ENCODE results near the gene UAP1. TPM values are rescaled to one million over a fixed set of nuclear protein-coding genes. Genes with fewer than 3 reads are reported as not detected.

UAP1 gene
- total RNA-seq, 1 experiment from 2014 or later, result 26.9 TPM

GRCh38 chr1:162639718-162640117 lies 78.2 kb downstream of the UAP1 start:
- H3K14ac ChIP-seq (ENCODE audit: insufficient read depth, low read length), result no peak overlapping the region
- no peak overlapping the region for H4K8ac ChIP-seq (replicated peaks; ENCODE audit: insufficient read length, low read depth, low read length)
- H3K79me2 ChIP-seq (ENCODE audit: insufficient read depth, low read length), result no peaks in the 10 kb centered on the region
- Mint-ChIP-seq H3K4me1 (no peaks in the 10 kb centered on the region), H3K9me3 (no peaks in the 10 kb centered on the region), H3K27ac (no peak overlapping the region), H3K27me3 (ENCODE audit: low read depth) (no peaks in the 10 kb centered on the region), H3K4me3 (no peak overlapping the region), H3K36me3 (ENCODE audit: insufficient read depth in 1 of 3, low read depth in 3 of 3) (no peaks in the 10 kb centered on the region)
- H2BK15ac ChIP-seq (ENCODE audit: low read depth, low read length), result no peak overlapping the region
- H3K23ac ChIP-seq (ENCODE audit: insufficient read length, low read depth, low read length), result no peak overlapping the region
- no peak overlapping the region for H2AK5ac ChIP-seq (ENCODE audit: insufficient read length, low read length)
- H3K79me1 ChIP-seq (ENCODE audit: insufficient read depth, low read depth, low read length, poor library complexity, severe bottlenecking), result no peaks in the 10 kb centered on the region
- no peak overlapping the region for H2BK5ac ChIP-seq (ENCODE audit: insufficient read length, low read length)
- H3K4ac ChIP-seq (ENCODE audit: low read depth, low read length), result no peak overlapping the region
- DNase-seq, result no peak
- WGBS (ENCODE audit: extremely low coverage, insufficient read length, low lambda C conversion rate), result no CpG with 5 or more reads among the region's 7 CpGs
- no peaks in the 10 kb centered on the region for H3K27me3 ChIP-seq (ENCODE audit: insufficient read depth, low read length)
- no peak for TF ChIP-seq CTCF (conservative IDR thresholded peaks at IDR 0.05)
- no peak overlapping the region for H2AFZ ChIP-seq (ENCODE audit: low read length)
- H3K56ac ChIP-seq (ENCODE audit: insufficient read length, low read depth, low read length), result no peak overlapping the region
- H2BK12ac ChIP-seq (ENCODE audit: insufficient read length, low read depth, low read length), result no peak overlapping the region
- no peaks in the 10 kb centered on the region for H3K23me2 ChIP-seq (ENCODE audit: insufficient read length, low read depth, low read length, poor library complexity, severe bottlenecking)
- no peak overlapping the region for H4K5ac ChIP-seq (ENCODE audit: insufficient read length, low read depth, low read length)
- no peak overlapping the region for H3K4me2 ChIP-seq (ENCODE audit: insufficient read depth, insufficient read length, low read length)
- no peak overlapping the region for H3K18ac ChIP-seq (ENCODE audit: insufficient read length, low read depth, low read length)
- H3T11ph ChIP-seq (ENCODE audit: low read length), result no peak overlapping the region
- no peaks in the 10 kb centered on the region for H3K4me1 ChIP-seq (ENCODE audit: insufficient read depth, low read length)
- no peaks in the 10 kb centered on the region for H3K9me3 ChIP-seq (ENCODE audit: control insufficient read depth, low read depth, low read length)
- no peak overlapping the region for H4K91ac ChIP-seq (ENCODE audit: insufficient read length, low read depth, low read length)
- H2BK20ac ChIP-seq (ENCODE audit: low read depth, low read length, poor library complexity, severe bottlenecking), result no peak overlapping the region
- H3K27ac ChIP-seq (ENCODE audit: insufficient read length, low read depth, low read length), result no peak overlapping the region
- H2BK120ac ChIP-seq (ENCODE audit: low read depth, low read length, poor library complexity, severe bottlenecking), result no peak overlapping the region
- H3K9ac ChIP-seq (ENCODE audit: extremely low read depth, insufficient read length, low read length), result no peak overlapping the region
- no peaks in the 10 kb centered on the region for H4K20me1 ChIP-seq (ENCODE audit: control insufficient read depth, insufficient read depth, insufficient read length)

All from H9 (cell line).